Glutamatergic neuron (in vitro differentiated cells): ENCODE measurements around the gene WFDC5. TPM values are rescaled to one million over a fixed set of nuclear protein-coding genes. Genes with fewer than 3 reads are reported as not detected.
"Not testable (repeated sequence)": the region's sequence is repeated elsewhere in the genome, so short reads cannot be mapped to it uniquely, and the experiment has no call there.

Source experiments
- DNase-seq: peaks from one replicate; pipeline ENCODE4 v3.0.0; 2022
- H3K27ac Mint-ChIP-seq: one replicate; pipeline ENCODE4 v1.8.0; 2020; ENCODE audit warnings: mild to moderate bottlenecking, mixed read lengths, inconsistent platforms; ENCODE audit not compliant: unreplicated experiment
- H3K27me3 Mint-ChIP-seq: one replicate; pipeline ENCODE4 v1.8.0; 2020; ENCODE audit warnings: mild to moderate bottlenecking, moderate library complexity, mixed read lengths, inconsistent platforms; ENCODE audit not compliant: unreplicated experiment
- H3K36me3 Mint-ChIP-seq: one replicate; pipeline ENCODE4 v1.8.0; 2020; ENCODE audit warnings: mild to moderate bottlenecking, mixed read lengths, inconsistent platforms; ENCODE audit not compliant: unreplicated experiment
- H3K4me1 Mint-ChIP-seq: one replicate; pipeline ENCODE4 v1.8.0; 2020; ENCODE audit warnings: mild to moderate bottlenecking, low read depth, mixed read lengths, inconsistent platforms; ENCODE audit not compliant: unreplicated experiment
- H3K4me3 Mint-ChIP-seq: one replicate; pipeline ENCODE4 v1.8.0; 2020; ENCODE audit warnings: mild to moderate bottlenecking, mixed read lengths, inconsistent platforms; ENCODE audit not compliant: unreplicated experiment
- H3K9me3 Mint-ChIP-seq: one replicate; pipeline ENCODE4 v1.8.0; 2020; ENCODE audit warnings: mild to moderate bottlenecking, moderate library complexity, mixed read lengths, inconsistent platforms; ENCODE audit not compliant: unreplicated experiment
- CTCF ChIP-seq: fragments of 200-600 bp; sonication (generic); IDR thresholded peaks from one replicate; pipeline ENCODE4 v1.5.0; 2021; ENCODE audit not compliant: partially characterized antibody, unreplicated experiment
- long read RNA-seq: library from polyadenylated mRNA; unstranded; transcript quantifications from one replicate; pipeline ENCODE4 v2.0.0, GENCODE V29; 2020; ENCODE audit not compliant: unreplicated experiment
- total RNA-seq: library from RNA; stranded (reverse); fragmentation: NEBNext Ultra II Directional; extraction: Animal tissue kit (Norgen Biotek cat#: 25700); gene quantifications from one replicate; pipeline ENCODE4 v1.2.1, GENCODE V29; 2021; ENCODE audit not compliant: unreplicated experiment

WFDC5 gene
- not detected for total RNA-seq
- long read RNA-seq, result 0 reads

GRCh38 chr20:45114465-45115385 is at the start of gene WFDC5:
Gene WFDC5, minus strand, starts transcription at chr20:45115174. Its CDS starts 91 bp downstream, at chr20:45115083.
- no peak for TF ChIP-seq CTCF
- Mint-ChIP-seq H3K27ac (no peak within 1 kb of the TSS), H3K27me3 (peaks cover 9% of the 10 kb centered on the region), H3K36me3 (no peaks in the 10 kb centered on the region), H3K4me3 (no peak within 1 kb of the TSS), H3K4me1 (peaks cover 2% of the 10 kb centered on the region), H3K9me3 (peaks cover 2% of the 10 kb centered on the region)
- no peak for DNase-seq

DNA sequence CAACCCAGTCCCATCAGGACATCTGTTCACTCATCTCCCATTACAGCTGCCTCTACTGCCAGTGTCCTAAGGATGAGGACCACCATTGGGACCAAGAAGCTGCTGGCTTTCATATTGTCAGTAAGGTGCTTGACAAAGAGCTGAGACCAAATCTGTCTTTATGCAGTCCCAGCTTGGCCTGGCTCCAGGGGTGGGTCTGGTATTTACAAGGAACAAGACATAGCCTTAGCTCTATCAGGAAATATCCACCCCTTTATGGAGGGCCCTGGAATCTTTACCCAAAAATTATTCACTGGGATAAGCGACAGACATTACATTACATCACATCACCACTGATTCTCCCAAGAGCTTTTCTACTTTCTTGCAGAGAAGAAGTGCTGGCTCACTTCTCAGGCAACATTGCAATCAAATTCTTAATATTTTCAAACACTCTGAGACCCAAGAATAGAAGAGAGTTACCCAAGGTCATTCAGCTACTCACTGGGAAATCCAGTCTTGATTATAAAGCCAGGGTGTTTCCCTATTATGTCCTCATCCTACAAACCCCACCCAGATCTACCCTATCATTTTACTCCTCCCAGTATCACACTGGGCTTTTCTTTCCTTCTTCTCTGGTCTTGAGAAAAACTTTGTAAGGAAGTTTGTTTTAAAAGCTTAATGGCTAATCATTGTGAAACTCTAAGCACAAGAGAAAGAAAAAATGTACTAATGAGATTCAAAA is 48.3 kb upstream of the WFDC5 start:
- Mint-ChIP-seq H3K27me3 (no peaks in the 10 kb centered on the region), H3K4me1 (no peaks in the 10 kb centered on the region), H3K36me3 (no peaks in the 10 kb centered on the region), H3K4me3 (no peak overlapping the region), H3K9me3 (peaks cover 7% of the 10 kb centered on the region), H3K27ac (no peak overlapping the region)
- TF ChIP-seq CTCF, result no peak
- no peak for DNase-seq

DNA sequence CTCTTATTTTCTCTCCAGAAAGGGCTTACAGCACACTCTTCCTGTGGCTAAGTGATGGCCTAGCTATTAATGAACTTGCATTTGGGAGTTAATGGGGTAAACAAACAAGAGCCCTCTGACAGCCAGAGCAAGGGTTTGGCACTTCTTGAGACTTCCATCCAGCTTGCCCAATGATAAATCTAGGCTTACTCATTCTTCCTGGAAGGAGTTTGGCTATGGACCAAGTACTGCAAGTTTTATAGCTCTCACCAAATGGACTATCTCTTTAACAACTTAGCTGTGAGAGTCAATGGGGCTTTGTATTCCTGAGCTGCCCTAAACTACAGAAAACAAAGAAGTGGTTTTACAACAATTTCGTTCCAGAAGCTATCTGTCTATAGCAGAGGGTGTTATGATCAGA is 43.0 kb upstream of the WFDC5 start:
- H3K4me1 Mint-ChIP-seq, result no peaks in the 10 kb centered on the region
- no peak overlapping the region for H3K27ac Mint-ChIP-seq
- H3K36me3 Mint-ChIP-seq, result no peaks in the 10 kb centered on the region
- no peaks in the 10 kb centered on the region for H3K27me3 Mint-ChIP-seq
- no peak overlapping the region for H3K4me3 Mint-ChIP-seq
- DNase-seq, result no peak
- peaks cover 9% of the 10 kb centered on the region for H3K9me3 Mint-ChIP-seq
- TF ChIP-seq CTCF, result no peak

- Mint-ChIP-seq H3K36me3 (no peaks in the 10 kb centered on the region), H3K9me3 (peaks cover 9% of the 10 kb centered on the region), H3K27ac (no peak overlapping the region), H3K27me3 (peaks cover 2% of the 10 kb centered on the region), H3K4me1 (no peaks in the 10 kb centered on the region), H3K4me3 (no peak overlapping the region)
- TF ChIP-seq CTCF, result no peak
- no peak for DNase-seq
These were observed 41.7 kb upstream of the WFDC5 start for GRCh38 chr20:45156713-45157112.

DNA sequence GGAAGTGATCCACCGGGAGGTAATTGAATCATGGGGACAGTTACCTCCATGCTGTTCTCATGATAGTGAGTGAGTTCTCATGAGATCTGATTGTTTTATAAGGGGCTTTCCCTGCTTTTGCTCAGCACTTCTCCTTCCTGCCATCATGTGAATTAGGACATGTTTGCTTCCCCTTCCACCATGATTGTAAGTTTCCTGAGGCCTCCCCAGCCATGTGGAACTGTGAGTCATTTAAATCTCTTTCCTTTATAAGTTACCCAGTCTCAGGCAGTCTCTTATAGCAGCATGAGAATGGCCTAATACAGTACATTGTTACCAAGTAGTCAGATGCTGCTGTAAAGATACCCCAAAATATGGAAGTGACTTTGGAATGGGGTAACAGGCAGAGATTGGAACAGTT is 39.8 kb upstream of the WFDC5 start:
- H3K36me3 Mint-ChIP-seq, DNase-seq: not testable (repeated sequence)

More for the DNA sequence above, 39.8 kb upstream of the WFDC5 start:
- H3K9me3 Mint-ChIP-seq, H3K4me1 Mint-ChIP-seq, H3K27me3 Mint-ChIP-seq, H3K4me3 Mint-ChIP-seq, H3K27ac Mint-ChIP-seq: not testable (repeated sequence)
